ENCODE measurements around the gene PSMG3.

PSMG3 gene

DNA sequence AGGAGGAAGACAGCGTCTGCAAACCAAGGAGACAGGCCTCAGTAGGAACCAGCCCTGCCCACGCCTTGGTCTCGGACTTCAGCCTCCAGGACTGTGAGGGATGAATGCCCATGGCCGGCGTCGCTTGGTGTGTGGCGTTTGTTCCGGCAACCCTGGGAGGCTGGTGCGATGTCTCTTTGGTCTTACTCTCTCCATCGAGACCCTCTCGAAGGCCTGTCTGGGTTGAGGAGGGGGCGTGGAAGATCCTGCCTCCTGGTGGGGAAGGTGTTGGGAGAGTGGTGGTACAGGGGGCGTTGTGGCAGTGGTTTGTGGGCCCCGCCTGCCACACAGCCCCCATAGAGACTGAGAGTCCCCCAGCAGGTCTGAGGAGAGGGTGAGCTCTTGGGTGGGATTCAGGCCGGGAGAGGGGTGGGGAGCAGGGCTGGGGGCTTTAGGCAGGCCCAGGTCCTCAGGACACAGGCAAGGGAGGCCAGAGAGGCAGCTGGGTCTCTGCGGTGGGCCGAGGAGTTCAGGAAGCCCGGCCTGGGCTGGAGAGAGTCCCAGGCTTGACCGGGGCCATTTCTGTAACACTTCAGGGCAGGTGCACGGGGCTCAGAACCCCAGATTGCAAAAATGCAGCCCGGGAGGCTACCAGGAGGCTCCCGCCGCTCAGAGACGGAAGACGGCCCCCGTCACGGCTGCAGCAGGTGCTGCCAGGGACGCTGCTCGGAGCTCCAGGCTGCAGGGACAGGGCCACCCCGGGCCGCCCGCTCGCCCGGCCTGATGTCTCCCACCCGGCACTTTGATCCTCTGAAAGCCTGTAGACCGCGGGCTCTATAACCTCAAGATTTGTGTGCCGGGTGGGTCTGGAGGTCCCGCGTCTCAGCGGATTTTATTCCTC is 33.8 kb upstream of the PSMG3 start:
- TF ChIP-seq, protein P1, sequence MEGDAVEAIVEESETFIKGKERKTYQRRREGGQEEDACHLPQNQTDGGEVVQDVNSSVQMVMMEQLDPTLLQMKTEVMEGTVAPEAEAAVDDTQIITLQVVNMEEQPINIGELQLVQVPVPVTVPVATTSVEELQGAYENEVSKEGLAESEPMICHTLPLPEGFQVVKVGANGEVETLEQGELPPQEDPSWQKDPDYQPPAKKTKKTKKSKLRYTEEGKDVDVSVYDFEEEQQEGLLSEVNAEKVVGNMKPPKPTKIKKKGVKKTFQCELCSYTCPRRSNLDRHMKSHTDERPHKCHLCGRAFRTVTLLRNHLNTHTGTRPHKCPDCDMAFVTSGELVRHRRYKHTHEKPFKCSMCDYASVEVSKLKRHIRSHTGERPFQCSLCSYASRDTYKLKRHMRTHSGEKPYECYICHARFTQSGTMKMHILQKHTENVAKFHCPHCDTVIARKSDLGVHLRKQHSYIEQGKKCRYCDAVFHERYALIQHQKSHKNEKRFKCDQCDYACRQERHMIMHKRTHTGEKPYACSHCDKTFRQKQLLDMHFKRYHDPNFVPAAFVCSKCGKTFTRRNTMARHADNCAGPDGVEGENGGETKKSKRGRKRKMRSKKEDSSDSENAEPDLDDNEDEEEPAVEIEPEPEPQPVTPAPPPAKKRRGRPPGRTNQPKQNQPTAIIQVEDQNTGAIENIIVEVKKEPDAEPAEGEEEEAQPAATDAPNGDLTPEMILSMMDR (conservative IDR thresholded peaks at IDR 0.05; ENCODE audit: control insufficient read depth, insufficient read depth, low read depth, low read length): no peak
- H3K4me3 ChIP-seq (ENCODE audit: control insufficient read depth, low read depth, low read length): no peak overlapping the region
- DNase-seq (ENCODE audit: low read depth): no peak

DNA sequence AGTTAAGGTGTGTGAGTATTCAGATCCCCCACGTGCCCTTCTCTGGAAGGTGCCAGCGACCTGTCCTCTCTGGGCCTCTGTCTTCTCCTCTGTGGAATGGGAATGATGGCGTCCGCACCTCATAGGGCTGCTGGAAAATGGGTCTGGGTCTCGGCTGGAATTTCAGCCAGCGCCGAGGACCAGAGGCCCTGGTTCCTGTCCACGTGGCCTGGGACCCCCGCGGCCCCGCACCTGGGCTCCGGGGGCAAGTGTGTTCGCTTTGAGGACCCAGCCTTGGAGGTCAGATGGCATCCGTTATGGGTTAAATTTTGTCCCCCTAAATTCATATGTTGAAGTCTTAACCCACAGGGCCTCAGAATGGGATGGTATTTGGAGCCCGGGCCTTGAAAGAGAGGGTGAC is 32.6 kb upstream of the PSMG3 start:
- TF ChIP-seq, protein P1 (conservative IDR thresholded peaks at IDR 0.05; ENCODE audit: control insufficient read depth, insufficient read depth, low read depth, low read length): no peak
- H3K4me3 ChIP-seq (ENCODE audit: control insufficient read depth, low read depth, low read length): no peak overlapping the region
- DNase-seq (ENCODE audit: low read depth): no peak

DNA sequence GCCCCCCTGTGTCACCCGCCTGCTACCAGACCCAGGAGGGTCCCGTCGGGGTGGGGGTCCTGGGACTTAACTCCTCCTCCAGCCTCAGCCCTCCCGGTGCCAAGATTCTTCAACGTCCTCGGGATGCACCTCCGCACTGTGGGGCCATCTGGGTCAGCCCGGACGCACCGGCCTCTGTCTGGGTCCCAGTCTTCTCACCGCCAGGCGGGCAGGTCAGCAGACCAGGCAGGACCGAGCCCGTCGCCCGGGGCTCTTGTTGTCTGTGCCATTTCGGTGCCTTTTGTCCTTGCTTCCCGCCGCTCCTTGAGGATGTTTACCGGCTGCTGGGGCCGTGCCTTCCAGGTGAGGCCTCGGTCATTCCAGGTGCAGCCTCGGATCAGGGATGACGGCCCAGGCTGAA is 32.1 kb upstream of the PSMG3 start:
- no peak for DNase-seq (ENCODE audit: low read depth)
- TF ChIP-seq, protein P1 (conservative IDR thresholded peaks at IDR 0.05; ENCODE audit: control insufficient read depth, insufficient read depth, low read depth, low read length): no peak
- H3K4me3 ChIP-seq (ENCODE audit: control insufficient read depth, low read depth, low read length): no peak overlapping the region

DNA sequence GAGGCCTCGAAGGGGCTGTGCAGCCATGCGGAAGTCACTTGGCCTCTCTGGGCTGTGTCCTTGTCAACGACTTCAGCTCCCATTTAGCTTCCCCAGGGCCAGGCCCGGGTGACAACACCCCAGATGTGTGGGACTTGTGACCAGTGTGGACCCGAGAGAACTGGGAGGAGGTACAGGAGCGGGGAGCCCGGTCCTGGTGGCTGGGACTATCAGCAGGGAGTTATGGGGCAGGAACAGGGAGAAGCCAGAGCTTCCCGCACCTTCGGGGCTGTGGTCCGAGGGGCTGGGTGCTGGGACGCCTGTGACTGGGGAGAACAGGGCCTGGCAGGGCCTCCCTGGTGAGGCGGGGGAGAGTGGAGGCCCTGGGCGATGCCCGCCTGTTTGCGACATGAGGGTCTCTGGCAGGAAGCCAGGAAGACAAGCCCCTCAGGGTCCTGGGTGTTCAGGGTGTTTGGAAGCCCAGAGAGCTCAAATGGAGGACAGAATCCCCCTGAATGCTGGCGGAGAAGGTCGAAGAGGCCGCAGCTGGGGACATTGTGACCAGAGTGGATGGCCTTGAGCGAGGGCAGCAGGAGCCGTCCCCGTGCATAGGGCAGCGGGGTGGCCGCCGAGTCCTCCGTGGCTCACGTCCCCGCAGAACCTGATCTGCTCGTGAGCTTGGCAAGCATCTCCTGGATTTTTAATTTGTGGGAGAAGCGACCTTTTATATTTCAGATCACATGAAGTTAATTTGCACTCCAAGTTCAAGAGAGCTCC is 30.0 kb upstream of the PSMG3 start:
- no peak for DNase-seq (ENCODE audit: low read depth)
- H3K4me3 ChIP-seq (ENCODE audit: control insufficient read depth, low read depth, low read length): no peak overlapping the region
- TF ChIP-seq, protein P1 (conservative IDR thresholded peaks at IDR 0.05; ENCODE audit: control insufficient read depth, insufficient read depth, low read depth, low read length): no peak

DNA sequence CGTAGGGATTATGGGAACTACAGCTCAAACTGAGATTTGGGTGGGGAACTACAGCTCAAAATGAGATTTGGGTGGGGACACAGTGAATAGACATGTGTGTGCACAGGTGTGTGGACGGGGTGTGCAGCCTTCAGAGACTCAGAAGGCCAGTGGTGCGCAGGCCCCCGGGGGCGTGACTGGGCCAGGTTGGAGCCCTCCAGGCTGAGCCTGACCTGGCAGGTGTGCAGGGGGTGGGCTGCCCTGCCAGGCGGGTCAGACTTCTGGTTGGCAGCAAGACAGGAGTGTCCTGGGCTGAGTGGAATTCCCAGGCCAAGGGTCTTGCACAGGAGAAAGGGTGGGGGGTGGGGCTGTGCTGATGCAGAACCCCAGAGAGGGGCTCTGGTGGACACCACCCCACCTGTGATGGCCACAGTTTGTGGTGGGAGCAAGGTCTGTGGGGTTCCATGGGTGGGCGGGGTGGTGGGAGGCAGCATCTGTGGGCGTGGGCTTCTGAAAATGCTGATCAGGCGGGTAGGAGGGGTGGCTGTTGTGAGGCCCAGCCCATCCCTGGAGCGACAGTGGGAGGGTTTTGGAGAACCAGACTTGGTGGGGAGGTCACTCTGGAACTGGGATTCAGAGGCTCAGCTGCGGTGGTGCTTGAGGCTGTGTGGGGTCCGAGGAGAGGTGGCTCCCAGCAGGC is 29.3 kb upstream of the PSMG3 start:
- TF ChIP-seq, protein P1 (conservative IDR thresholded peaks at IDR 0.05; ENCODE audit: control insufficient read depth, insufficient read depth, low read depth, low read length): no peak
- H3K4me3 ChIP-seq (ENCODE audit: control insufficient read depth, low read depth, low read length): no peak overlapping the region
- no peak for DNase-seq (ENCODE audit: low read depth)

DNA sequence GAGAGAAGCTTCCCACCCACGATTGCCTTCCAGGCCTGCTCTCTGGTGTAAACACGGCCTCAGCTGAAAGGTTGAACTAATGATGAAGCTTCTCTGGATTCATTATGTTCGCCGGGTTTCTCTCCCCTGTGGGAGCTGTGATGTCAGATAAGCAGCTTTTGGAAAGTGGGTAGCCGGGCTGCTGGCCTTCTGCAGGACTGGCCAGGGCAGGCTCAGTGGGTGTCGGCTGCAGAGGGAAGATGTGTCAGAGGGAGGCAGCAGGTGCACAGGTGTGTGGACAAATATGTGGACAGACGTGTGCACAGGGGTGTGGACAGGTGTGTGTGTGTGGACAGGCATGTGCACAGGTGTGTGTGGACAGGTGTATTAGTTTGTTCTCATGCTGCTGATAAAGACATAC is 28.5 kb upstream of the PSMG3 start:
- TF ChIP-seq, protein P1 (conservative IDR thresholded peaks at IDR 0.05; ENCODE audit: control insufficient read depth, insufficient read depth, low read depth, low read length): no peak
- H3K4me3 ChIP-seq (ENCODE audit: control insufficient read depth, low read depth, low read length): no peak overlapping the region
- no peak for DNase-seq (ENCODE audit: low read depth)

Measured in fibroblast of mammary gland (primary cell).